Activated gamma-delta T cell treated with Interleukin-2 at 50 U/mL for 16 hours (primary cell): ENCODE measurements around the gene PGM5.
"Not testable (repeated sequence)": the region's sequence is repeated elsewhere in the genome, so short reads cannot be mapped to it uniquely, and the experiment has no call there.

Experiments
- DNase-seq: peaks from one replicate; pipeline ENCODE4 v3.0.0-alpha.2; 2020

The PGM5 gene

DNA sequence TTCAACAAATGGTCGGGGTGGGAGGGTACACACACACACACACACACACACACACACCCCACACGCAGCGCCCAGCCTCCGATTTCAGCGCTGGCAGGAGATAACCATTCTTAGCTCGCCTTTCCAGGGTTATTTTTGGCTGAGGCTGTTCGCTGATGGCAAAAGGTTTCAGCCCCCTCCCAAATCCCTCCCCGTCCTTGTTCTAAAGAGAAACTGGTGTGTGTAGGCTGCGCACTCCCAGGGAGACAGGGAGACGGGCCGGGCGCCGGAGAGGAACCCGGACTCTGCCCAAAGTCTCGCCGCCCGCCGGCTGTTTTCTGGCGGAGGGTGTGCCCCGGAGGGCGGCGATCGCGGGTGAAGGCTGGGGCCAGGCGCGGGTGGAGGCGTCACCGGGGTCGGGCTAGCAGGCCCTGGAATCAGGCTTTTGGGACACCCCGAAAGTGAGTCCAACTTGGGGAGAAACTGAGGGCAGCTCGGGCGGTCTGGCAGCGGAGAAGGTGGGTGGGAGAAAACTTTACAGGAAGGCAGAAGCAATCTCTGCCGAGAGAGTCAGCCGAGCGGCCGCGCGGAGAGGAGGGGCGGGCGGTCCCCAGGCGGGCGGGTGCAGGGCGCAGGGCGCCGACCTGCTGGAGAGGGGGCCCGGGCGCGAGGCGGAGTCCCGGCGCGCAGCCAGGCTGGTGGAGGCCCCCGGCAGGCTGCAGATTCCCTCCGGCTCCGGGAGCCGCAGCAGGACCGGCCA, at the start of gene PGM5:
TSS of gene PGM5 (plus strand) at position 232 of the 739 bp plus-strand sequence. CDS start 517 bp downstream, outside the sequence.
- DNase-seq = not testable (repeated sequence)

DNA sequence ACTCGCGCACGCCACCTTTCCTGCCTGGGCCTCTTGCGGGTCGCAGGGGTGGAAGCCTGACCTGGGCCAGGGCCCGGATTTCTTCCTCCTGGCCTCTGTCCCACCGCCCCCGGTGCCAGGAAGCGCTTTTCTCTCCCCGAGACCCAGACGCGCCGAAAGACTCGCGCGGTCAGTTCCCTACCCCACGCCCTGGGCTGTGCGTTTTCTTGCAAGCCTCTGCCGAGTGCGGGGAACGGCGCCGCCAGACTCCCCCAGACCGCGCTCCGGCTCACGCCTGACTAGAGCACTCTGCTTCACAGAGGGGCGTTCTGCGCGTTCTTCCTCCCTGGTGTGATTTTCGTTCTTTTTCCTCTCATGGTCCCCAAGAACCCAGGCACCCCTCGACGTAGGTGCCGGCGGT, 49.3 kb upstream of the PGM5 start:
- DNase-seq = not testable (repeated sequence)

DNA sequence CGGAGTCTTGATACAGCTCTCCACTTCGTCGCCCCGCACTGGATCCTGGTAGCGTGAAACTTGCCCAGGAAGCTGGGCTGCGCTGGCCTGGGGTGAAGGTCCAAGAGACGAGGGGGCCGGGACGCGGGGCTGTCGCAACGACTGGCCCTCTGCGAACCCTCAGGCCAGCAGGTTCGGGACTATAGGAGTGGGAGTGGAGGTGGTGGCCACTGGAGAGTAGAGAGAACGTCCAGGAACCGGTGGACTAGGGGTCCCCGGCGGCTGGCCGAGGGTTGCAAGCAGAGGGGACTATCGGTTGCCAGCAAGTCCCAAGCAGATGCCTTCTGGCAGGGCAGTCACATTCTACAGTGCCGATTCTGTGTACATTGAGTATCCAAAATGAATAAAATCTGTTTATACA, 48.8 kb upstream of the PGM5 start:
- DNase-seq = not testable (repeated sequence)

DNA sequence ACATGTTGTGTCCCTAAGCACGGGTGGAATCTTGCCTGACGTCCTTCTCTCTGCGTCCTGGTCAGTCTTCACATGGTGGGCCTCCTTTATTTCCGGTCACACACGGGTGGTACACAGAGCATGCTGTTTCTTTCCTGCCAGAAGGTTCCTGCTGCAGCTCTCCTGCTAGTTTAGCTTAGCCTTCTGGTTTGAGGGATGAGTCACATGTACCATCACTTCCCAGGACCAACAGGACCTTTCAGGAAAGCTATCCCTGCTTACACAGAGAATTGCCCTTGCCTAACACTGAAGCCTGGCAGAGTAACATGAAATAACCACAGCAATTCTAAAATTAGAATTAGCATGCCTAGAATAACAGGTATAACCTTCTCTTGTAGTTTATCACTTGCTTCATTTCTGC, 45.2 kb upstream of the PGM5 start:
- DNase-seq = not testable (repeated sequence)

DNA sequence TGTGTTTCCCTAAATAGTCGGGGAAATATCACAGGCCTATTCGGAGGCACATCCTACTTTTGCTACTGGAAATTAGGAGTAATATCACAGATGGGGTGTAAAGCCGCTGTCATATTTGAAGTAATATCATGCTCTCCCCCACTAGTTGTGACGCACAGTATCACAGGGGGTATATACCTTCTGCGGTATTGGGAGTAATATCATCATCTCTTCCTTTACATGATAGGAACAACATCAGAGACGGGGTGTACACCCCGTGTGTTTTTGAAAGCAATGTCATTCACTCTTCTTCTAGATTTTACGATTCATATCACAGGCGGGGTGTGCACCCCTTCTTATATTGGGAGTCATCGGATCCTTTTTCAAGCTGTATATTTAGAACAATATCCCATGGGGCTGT, 38.2 kb upstream of the PGM5 start:
- DNase-seq = not testable (repeated sequence)

DNA sequence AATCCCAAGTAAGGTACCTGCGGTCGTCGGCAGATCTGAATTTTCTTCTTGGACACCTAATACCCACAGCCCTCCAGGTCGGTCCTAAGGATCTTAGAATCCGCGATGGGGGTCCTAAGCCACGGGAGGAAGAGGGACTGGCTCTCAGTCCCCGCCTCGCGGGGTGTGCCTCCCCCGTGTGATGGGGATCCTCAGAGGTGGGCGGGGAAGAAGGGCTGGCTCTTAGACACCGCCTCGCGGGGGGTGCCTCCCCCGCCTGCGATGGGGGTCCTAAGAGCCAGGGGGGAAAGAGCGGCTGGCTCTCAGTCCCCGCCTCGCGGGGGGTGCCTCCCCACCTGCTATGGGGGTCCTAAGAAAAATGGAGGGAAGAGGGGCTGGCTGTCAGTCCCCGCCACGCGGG, 32.7 kb upstream of the PGM5 start:
- not testable (repeated sequence) for DNase-seq

DNA sequence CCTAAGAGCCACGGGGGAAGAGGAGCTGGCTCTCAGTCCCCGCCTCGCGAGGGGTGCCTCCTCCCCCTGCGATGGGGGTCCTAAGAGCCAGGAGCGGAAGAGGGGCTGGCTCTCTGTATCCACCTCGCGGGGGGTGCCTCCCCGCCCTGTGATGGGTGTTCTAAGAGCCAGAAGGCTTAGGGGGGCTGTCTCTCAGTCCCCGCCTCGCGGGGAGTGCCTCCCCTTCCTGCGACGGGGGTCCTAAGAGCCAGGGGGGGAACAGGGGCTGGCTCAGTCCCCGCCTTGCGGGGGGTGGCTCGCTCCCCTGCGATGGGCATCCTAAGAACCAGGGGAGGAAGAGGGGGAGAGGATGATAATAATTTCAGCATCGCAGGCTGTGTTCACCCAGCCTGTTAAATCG, 31.9 kb upstream of the PGM5 start:
- DNase-seq = not testable (repeated sequence)

DNA sequence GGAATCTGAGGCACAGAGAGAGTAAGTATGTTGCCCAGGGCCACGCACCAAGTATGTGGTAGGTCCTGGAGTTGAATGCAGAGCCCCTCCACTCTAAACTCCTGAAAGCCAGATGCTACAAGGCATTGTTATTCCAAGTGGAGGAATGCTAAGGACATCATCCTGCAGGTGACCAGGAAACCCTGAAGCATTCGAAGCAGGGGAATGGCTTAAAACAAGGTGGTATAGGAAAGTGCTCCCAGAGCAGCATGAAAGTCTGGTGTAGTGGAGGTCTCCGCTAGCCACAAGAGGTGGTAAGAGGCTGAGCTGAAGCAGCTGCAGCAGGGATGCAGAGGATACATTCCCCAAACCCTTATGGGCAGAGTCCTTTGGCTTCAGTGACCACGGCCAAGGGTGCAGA, 27.3 kb upstream of the PGM5 start:
- not testable (repeated sequence) for DNase-seq

DNA sequence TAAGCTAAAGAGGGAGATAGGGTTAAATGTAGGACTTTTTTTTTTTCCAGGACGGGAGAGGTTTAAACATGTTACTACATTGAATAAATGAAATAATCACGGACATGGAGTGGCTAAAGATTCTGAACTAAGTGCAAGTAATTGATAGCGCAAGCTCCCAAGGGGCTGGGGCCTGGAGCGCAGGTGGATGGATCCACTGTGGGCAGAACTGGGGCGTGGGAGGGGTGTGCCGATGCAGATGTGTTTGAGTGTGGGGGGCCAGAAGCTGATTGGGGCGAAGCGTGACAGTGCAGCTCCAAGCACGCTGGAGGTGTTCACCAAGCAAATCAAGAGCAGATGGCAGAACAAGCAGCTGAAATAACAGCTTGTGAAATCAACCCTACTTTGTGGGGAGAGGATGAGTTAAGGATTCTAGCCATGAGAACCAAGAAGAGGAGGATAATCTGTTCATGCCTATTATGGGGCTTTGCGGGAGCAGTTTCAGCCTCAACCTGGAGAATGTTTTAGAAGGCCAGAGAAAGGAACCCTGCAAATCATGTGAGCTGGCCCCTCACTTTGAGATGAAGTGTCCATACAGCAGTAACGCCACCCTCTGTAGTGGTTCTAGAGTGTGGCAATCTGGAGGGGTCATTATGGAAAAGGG, 25.8 kb upstream of the PGM5 start:
- DNase-seq = not testable (repeated sequence)

DNA sequence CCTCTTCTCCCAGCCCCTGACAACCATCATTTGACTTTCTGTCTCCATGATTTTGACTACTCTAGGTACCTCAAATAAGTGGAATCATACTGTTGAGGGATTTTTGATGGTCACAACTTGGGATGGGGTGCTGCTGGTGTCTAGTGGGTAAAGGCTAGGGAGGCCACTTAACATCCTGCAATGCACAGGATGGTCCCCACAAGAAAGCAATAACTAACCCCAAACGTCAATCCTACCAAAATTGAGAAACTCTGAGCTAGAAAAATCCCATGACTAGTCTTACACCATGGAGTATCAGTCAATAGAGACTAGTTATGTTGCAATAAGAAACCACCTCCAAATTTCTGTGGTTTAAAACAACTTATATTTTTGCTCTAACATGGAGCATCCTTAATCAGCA, 24.3 kb upstream of the PGM5 start:
- not testable (repeated sequence) for DNase-seq

DNA sequence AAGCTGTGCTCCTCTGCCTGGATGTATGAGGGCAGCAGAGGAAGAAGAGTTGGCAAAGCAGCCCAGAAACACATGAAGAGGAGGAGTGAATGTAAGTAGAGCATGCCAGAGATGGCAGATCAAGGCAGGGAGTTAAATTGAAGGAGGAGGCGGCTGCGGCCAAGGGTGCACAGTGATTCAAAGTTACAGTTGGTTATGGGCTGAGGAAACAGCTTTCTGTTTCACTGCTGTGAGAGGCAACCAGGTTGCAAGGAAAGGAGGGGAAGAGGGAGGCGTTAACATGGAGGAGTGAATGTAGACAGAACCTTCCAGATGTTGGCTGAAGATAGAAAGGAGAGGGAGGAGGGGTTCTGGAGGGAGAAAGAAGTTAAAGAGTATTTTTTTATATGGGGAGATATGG, 20.5 kb upstream of the PGM5 start:
- not testable (repeated sequence) for DNase-seq

DNA sequence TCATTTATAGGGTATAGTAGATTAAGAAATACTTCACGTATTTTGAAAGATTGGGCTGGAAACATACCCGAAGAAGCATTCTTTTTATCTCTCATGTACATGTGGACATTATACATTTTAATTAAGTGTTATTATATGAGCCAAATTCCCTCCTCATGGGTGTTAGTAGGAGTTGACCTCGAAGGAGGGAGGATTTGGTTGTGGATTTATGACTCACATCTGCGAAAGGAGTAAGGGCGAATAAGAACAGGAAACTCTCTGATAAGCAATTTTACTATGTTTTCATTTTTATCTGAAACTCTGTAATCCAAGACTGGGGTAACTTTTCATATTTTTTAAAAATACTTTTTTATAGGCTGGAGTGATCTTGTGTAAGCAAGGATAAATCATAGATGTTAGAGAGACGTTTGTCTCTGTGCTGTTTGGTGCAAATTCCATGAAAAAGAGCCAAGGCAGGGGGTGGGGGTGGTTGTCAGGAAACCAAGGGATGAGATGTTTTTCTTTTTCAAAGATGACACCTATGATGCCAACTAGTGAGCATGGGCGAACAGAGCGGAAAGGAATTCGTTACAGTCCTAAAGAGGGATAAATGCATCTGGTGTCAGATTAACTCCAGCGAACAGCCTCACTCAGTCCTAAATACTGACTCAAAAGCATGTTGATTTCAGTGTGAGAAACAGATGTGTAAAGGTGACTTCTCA, 19.6 kb upstream of the PGM5 start:
- not testable (repeated sequence) for DNase-seq

DNA sequence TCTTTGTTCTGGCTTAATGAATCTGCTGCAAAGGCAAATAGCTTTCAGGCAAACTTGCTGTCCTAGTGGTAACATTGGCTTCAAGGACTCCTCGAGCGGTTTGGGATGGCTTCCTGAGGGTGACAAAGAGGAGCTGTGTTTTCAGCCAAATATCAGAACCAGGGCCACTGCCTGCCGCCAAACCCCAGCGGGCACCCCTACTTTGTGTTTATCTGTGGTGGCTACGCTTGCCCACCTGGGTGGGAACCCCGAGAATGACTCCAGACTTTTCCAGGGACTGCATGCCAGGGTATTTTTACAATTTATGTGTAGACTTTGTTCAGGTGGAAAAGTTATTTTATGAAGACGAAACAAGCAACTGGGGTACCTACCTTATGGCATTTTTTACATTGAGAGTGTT, 18.4 kb upstream of the PGM5 start:
- not testable (repeated sequence) for DNase-seq

DNA sequence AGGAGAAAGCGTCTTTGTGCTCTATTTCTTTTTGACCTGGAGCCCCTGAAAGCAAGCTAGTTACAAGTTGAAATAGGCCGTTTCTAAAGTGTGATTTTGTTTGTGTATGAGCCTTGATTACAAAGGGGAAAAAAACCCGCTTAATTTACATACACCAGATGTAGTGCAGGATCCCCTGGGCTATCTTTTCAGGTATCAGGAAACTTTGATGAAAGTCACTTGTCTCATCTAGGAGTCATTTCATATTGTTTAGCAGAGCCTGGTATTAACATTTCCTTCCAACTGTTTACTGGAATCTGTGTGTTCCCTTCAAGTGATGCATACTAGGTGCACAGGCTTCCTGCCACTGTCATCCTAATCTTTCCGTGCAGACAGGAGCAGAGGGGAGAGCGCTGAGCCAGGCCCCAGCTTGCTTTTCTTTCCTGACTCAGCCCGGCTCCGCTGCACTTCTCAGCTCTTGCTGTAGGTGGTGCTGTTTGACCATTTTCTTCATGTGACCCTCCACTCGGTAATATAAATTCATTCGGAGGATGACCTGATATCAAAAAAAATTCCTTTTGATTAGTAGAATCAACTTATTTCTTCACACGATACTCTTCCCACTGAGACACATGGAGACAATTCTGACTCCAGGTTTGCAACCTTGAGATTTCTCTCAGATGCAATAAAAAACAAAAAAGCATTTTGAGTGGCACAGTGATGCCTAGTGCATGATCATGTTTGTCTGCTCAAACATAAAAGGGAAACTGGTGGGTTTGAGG, 14.0 kb upstream of the PGM5 start:
- not testable (repeated sequence) for DNase-seq

DNA sequence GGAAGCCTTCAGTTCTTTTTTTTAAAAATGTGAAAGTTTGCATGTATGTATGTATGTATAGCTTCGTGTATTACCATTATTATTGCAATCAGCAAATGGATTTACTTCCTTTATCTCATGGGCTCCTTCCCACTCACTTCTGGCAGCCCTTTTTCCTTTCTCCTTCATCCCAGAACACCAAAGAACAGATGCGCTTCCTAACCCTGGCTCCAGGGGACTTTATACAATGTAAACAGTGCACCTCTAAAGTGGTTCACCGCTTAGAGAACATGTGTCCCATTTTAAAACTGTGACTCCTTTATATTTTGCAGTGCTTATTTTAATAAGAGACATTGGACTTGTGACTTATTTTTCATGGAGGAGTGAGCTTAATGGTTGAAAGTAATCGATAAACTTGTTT, 13.2 kb upstream of the PGM5 start:
- DNase-seq = not testable (repeated sequence)

DNA sequence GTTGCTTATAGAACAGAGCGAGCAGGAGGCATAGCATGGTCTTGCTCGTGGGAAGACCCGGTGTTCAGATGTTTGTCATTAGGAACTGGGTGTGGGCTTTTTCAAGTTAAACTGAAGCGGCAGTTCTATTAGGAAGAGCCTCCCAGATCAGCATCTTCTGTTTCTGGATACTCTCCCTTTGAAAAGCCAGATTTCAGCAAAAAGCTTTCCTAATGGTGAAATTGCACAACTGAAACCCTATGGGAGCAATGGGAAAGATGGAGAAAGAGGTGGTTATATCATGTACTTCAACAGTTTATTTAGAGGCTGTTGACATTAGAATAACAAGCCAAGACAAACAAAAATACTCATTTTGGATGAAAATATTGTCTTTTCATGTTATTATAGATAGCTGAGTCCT, 12.4 kb upstream of the PGM5 start:
- DNase-seq = not testable (repeated sequence)

DNA sequence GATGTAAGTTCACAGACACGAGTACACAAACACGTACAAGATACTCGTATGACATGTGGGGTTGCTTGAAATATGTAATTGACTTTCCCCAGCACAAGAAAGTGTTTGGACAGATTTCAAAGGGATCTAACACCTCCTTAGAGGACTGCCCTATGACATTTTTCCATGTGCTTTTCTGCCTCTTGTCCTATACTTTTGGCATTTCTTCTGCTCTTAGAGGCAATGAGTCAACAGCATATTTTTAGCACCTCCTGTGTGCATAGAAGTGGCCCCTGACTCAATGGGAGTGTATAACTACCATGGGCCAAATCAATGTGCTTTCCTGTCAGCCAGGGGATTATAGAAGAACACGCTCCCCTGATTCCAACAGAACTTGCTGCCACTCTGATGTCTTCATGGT, 4.7 kb upstream of the PGM5 start:
- DNase-seq = not testable (repeated sequence)

DNA sequence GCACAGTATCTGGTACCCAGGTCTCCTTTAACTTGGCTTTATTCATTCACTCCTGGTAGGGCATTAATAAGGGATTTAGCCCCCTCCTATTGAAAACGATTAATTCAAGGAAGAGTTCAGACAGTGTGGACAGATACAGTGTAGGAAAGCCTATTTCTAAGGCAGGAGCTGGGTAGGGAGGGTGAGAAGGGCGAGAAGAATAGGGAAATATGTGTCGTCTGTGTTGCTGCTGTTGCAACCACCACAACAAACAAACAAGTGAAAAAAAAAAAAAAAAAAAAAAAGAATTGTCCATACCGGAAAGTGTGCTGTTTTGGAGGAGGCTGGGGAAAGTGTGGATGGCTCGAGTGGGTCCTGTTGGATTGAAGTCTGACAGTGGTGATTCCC, 425 bp upstream of the PGM5 start:
- not testable (repeated sequence) for DNase-seq

DNA sequence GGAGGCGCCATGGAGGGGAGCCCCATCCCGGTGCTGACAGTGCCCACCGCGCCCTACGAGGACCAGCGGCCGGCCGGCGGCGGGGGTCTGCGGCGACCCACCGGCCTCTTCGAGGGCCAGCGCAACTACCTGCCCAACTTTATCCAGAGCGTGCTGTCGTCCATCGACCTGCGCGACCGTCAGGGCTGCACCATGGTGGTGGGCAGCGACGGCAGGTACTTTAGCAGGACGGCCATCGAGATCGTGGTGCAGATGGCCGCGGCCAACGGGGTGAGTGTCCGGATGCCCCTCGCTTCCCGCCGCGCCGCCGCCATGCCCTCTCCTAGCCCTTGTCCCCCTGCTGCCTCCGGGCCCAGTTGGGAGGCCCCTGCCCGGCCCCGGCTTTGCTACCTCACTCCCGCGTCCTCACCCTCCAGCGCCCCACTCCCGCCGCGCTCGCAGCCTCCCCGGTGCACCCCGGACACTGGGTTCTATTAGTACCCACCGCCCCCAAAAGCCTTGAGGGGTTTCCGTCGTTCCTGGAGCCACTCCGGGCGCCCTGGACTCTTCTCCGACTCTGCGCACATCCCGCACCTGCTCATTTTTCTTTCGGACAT, 806 bp downstream of the PGM5 start:
- not testable (repeated sequence) for DNase-seq

DNA sequence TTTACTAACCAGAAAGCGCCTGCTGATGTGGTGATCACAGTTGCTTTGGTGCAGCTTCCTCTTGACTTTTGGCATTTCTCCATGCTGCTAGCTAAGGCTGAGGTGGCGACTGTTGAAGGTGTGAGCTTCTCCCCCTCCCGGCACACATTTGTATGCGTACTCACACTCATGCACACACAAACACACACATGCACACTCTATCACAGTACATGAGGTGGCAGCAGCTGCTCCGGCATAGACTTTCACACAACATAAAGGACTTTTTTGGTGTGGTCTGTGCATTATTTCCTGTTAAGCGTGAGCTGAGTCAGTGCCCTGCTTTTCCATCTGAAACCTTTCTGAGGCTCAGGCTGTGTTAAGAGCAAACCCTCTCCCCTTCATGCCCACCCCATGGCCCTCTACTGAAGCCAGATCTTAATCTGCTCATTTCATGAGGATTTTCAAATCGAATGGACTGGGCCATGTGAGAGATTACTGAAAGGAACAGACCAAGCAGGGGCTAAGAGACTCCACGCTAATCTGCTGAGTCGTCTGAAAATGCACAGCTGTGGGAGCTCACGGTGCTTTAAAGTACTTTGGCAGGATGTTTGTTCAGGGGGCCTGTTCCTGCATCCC, 10.6 kb downstream of the PGM5 start:
- not testable (repeated sequence) for DNase-seq

DNA sequence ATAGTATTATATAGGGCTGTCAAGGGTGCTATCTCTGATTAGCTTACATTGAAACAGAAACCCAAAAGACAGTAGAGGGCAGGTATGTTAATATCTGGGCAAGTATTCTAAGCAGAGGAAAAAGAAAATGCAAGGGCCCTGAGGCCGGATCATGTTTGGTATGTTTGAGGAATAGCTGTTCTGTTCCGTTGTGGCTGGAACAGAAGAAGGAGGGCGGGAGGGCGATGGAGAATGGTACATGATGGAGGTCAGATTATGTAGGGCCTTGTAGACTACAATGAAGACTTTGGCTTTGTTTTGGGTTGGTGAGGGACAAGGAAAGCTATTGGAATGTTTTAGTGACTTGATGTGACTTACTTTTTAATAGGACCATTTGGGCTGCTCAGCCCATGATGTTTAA, 19.4 kb downstream of the PGM5 start:
- not testable (repeated sequence) for DNase-seq

DNA sequence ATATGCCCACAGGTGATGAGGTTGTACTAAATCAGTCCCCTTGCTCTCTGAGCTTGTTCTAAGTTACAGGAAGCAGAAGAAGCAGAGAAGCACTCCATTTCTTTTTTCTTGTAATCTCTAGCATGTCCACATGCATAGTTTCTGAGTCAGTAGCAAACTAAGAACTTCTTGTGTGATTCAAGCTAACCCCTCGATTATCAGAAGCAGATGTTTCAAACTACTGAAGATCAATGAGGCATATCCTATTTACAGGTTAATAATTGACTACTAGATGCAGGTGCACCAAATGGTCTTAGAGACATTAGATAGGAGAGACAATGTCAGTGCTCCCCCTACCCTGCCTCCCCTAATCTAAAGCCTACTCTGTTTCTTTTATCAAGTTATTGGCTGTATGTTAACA, 21.3 kb downstream of the PGM5 start:
- DNase-seq = not testable (repeated sequence)
